ENCODE results near the gene RBM6. TPM values are rescaled to one million over a fixed set of nuclear protein-coding genes. Genes with fewer than 3 reads are reported as not detected.

Gene RBM6
- total RNA-seq, 1 experiment from 2014 or later, result 118 TPM

DNA sequence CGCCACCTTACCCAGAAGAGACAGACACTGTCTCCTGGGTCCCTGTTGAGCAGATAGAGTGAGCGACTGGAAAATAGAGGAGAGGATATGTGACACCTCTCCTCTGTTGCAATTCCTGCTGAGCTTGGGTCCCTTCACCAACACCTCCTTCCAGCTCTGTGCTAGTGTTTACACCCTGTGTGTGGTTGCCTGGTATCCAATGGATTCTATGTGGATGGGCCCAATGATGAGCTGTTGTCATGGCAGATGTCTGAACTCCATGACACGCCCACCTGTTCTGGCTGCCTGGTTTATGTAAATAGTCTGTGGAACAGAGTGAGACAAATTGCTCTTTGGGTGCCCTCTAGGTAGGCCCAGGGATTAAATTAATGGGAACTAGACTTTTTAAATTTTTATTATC is 172.5 kb downstream of the RBM6 start:
- ChIA-PET POLR2A (no interaction called here), CTCF (interaction anchor here (0.7 to 1.3 kb wide), 3 partner anchors 80 to 411 kb away, joined by 3 to 4 read pairs (median 4); no protein-coding TSS in a partner anchor)
- Mint-ChIP-seq H3K27ac (no peak overlapping the region), H3K9me3 (no peaks in the 10 kb centered on the region), H3K36me3 (peaks cover 86% of the 10 kb centered on the region), H3K4me3 (no peak overlapping the region), H3K4me1 (peaks cover 3% of the 10 kb centered on the region; the same call in 1 of the 2 replicates), H3K27me3 (ENCODE audit: low read depth) (no peaks in the 10 kb centered on the region)
- TF ChIP-seq ZNF416 (CRISPR knock-in tag; IDR thresholded peaks at IDR 0.05) (no peak), NR1H2 (CRISPR knock-in tag; IDR thresholded peaks at IDR 0.05) (no peak)
- no peak for ATAC-seq
- DNase-seq (ENCODE audit: low spot score), result no peak

DNA sequence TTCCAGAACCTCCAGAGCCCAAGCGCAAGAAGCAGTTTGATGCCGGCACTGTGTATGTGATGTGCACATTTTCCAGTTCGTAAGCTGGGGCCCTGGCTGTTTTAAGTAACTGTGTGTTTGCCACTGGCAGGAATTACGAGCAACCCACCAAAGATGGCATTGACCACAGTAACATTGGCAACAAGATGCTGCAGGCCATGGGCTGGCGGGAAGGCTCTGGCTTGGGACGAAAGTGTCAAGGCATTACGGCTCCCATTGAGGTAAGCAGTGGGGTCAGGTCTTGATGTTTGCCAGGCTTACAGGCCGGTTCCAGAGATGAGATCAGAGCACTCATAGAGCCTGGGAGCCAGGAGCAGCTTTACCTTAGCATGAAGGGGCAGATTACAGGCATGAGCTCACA is 177.2 kb downstream of the RBM6 start:
- ATAC-seq, result no peak
- Mint-ChIP-seq H3K27ac (no peak overlapping the region), H3K4me3 (no peak overlapping the region), H3K4me1 (peaks cover 10% of the 10 kb centered on the region), H3K36me3 (peaks cover 63% of the 10 kb centered on the region), H3K9me3 (no peaks in the 10 kb centered on the region), H3K27me3 (ENCODE audit: low read depth) (no peaks in the 10 kb centered on the region)
- CTCF ChIA-PET, result interaction anchor here (1.0 to 1.7 kb wide), 2 partner anchors 48 to 78 kb away, joined by 3 to 5 read pairs; no protein-coding TSS in a partner anchor
- no peak for DNase-seq (ENCODE audit: low spot score)
- no peak for TF ChIP-seq NFE2L1 (CRISPR knock-in tag; IDR thresholded peaks at IDR 0.05)
- TF ChIP-seq ZBTB21 (CRISPR knock-in tag; IDR thresholded peaks at IDR 0.05; ENCODE audit: borderline replicate concordance), result no peak
- TF ChIP-seq ZNF396 (CRISPR knock-in tag; IDR thresholded peaks at IDR 0.05; ENCODE audit: borderline replicate concordance), result no peak
- TF ChIP-seq, protein P1, sequence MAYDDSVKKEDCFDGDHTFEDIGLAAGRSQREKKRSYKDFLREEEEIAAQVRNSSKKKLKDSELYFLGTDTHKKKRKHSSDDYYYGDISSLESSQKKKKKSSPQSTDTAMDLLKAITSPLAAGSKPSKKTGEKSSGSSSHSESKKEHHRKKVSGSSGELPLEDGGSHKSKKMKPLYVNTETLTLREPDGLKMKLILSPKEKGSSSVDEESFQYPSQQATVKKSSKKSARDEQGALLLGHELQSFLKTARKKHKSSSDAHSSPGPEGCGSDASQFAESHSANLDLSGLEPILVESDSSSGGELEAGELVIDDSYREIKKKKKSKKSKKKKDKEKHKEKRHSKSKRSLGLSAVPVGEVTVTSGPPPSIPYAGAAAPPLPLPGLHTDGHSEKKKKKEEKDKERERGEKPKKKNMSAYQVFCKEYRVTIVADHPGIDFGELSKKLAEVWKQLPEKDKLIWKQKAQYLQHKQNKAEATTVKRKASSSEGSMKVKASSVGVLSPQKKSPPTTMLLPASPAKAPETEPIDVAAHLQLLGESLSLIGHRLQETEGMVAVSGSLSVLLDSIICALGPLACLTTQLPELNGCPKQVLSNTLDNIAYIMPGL (CRISPR knock-in tag; IDR thresholded peaks at IDR 0.05), result no peak
- no peak for TF ChIP-seq JUN (CRISPR knock-in tag; IDR thresholded peaks at IDR 0.05)
- no peak for TF ChIP-seq HMGA2 (CRISPR knock-in tag; IDR thresholded peaks at IDR 0.05)
- TF ChIP-seq MYBL2 (CRISPR knock-in tag; IDR thresholded peaks at IDR 0.05), result no peak
- no peak for TF ChIP-seq ZNF423 (CRISPR knock-in tag; IDR thresholded peaks at IDR 0.05)
- TF ChIP-seq, protein P2, sequence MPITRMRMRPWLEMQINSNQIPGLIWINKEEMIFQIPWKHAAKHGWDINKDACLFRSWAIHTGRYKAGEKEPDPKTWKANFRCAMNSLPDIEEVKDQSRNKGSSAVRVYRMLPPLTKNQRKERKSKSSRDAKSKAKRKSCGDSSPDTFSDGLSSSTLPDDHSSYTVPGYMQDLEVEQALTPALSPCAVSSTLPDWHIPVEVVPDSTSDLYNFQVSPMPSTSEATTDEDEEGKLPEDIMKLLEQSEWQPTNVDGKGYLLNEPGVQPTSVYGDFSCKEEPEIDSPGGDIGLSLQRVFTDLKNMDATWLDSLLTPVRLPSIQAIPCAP (CRISPR knock-in tag; IDR thresholded peaks at IDR 0.05), result no peak
- TF ChIP-seq, protein P3, sequence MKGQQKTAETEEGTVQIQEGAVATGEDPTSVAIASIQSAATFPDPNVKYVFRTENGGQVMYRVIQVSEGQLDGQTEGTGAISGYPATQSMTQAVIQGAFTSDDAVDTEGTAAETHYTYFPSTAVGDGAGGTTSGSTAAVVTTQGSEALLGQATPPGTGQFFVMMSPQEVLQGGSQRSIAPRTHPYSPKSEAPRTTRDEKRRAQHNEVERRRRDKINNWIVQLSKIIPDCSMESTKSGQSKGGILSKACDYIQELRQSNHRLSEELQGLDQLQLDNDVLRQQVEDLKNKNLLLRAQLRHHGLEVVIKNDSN (CRISPR knock-in tag; IDR thresholded peaks at IDR 0.05), result no peak
- no peak for TF ChIP-seq MXD4 (CRISPR knock-in tag; IDR thresholded peaks at IDR 0.05; ENCODE audit: borderline replicate concordance)
- POLR2A ChIA-PET, result interaction anchor here (1.1 kb wide), 1 partner anchor 21 kb away, joined by 7 read pairs; no protein-coding TSS in a partner anchor

DNA sequence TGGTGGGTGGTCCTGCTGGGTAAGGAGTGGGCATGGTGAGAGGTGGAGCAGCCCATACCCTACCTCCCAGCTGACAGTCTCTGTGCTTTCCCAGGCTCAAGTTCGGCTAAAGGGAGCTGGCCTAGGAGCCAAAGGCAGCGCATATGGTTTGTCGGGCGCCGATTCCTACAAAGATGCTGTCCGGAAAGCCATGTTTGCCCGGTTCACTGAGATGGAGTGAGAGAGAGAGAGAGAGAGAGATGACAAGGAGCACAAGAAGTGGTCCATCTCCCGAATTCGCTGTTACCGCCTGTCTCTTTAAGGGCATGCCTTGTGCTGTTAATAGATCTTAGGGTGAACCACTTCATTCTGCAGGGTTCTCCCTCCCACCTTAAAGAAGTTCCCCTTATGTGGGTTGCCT is 178.3 kb downstream of the RBM6 start:
- ChIA-PET POLR2A (interaction anchor here (1.1 kb wide), 1 partner anchor 20 kb away, joined by 7 read pairs; no protein-coding TSS in a partner anchor), CTCF (no interaction called here)
- no peaks in the 10 kb centered on the region for H3K27me3 Mint-ChIP-seq (ENCODE audit: low read depth)
- no peak overlapping the region for H3K4me3 Mint-ChIP-seq
- no peak for TF ChIP-seq ZNF317 (CRISPR knock-in tag; IDR thresholded peaks at IDR 0.05; ENCODE audit: borderline replicate concordance, low read depth)
- TF ChIP-seq, protein P4, sequence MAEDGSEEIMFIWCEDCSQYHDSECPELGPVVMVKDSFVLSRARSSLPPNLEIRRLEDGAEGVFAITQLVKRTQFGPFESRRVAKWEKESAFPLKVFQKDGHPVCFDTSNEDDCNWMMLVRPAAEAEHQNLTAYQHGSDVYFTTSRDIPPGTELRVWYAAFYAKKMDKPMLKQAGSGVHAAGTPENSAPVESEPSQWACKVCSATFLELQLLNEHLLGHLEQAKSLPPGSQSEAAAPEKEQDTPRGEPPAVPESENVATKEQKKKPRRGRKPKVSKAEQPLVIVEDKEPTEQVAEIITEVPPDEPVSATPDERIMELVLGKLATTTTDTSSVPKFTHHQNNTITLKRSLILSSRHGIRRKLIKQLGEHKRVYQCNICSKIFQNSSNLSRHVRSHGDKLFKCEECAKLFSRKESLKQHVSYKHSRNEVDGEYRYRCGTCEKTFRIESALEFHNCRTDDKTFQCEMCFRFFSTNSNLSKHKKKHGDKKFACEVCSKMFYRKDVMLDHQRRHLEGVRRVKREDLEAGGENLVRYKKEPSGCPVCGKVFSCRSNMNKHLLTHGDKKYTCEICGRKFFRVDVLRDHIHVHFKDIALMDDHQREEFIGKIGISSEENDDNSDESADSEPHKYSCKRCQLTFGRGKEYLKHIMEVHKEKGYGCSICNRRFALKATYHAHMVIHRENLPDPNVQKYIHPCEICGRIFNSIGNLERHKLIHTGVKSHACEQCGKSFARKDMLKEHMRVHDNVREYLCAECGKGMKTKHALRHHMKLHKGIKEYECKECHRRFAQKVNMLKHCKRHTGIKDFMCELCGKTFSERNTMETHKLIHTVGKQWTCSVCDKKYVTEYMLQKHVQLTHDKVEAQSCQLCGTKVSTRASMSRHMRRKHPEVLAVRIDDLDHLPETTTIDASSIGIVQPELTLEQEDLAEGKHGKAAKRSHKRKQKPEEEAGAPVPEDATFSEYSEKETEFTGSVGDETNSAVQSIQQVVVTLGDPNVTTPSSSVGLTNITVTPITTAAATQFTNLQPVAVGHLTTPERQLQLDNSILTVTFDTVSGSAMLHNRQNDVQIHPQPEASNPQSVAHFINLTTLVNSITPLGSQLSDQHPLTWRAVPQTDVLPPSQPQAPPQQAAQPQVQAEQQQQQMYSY (CRISPR knock-in tag; IDR thresholded peaks at IDR 0.05), result no peak
- TF ChIP-seq MYBL2 (CRISPR knock-in tag; IDR thresholded peaks at IDR 0.05), result no peak
- TF ChIP-seq ZNF138 (CRISPR knock-in tag; conservative IDR thresholded peaks at IDR 0.05), result no peak
- TF ChIP-seq, protein P5, sequence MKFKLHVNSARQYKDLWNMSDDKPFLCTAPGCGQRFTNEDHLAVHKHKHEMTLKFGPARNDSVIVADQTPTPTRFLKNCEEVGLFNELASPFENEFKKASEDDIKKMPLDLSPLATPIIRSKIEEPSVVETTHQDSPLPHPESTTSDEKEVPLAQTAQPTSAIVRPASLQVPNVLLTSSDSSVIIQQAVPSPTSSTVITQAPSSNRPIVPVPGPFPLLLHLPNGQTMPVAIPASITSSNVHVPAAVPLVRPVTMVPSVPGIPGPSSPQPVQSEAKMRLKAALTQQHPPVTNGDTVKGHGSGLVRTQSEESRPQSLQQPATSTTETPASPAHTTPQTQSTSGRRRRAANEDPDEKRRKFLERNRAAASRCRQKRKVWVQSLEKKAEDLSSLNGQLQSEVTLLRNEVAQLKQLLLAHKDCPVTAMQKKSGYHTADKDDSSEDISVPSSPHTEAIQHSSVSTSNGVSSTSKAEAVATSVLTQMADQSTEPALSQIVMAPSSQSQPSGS (CRISPR knock-in tag; IDR thresholded peaks at IDR 0.05; ENCODE audit: borderline replicate concordance, low read depth), result no peak
- peaks cover 57% of the 10 kb centered on the region for H3K36me3 Mint-ChIP-seq
- H3K27ac Mint-ChIP-seq, result peak overlapping the region; percentile 9; the same call in 1 of the 2 replicates
- ATAC-seq (no peak), DNase-seq (ENCODE audit: low spot score) (no peak)
- H3K9me3 Mint-ChIP-seq, result no peaks in the 10 kb centered on the region
- H3K4me1 Mint-ChIP-seq, result peaks cover 13% of the 10 kb centered on the region
